Subcutaneous adipose tissue (tissue), 4 donors: ENCODE results near the gene GINS1. TPM values are rescaled to one million over a fixed set of nuclear protein-coding genes. Genes with fewer than 3 reads are reported as not detected.

Experiments used
- total RNA-seq, 4 donors: library from RNA; depleted of rRNA; stranded (reverse); fragments of >200 nt; gene quantifications; one replicate each; pipeline ENCODE4 v1.1.0, GENCODE V29; 2016
- TF ChIP-seq, protein P1 (sequence below): fragments of 450-650 bp; IDR thresholded peaks from one replicate; pipeline ENCODE4 v1.5.1; 2016; ENCODE audit warnings: low read depth, mild to moderate bottlenecking, control low read depth, antibody characterized with exemption, moderate library complexity

GINS1 gene
- total RNA-seq, 4 donors from 2014 or later = 0.16 to 2.2 (median 0.83) TPM

DNA sequence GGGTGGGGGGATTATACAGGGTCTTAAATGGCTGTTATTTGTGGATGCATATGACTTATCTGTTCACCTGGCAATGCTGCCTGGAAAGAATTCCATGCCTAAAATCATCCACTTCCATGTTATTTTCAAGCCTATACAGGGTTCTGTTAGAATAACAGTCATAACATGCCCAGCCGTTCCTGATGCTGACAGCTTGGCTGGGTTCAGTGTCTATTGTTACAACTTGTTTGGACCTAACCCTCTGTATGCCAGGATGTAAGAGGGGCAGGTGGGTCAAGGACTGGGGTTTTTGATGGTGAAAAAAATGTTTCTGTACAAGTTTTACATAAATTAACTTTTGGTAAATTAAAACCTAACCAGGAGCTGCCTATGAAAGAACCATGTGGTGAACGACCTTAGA, 79.8 kb downstream of the GINS1 start:
- TF ChIP-seq, protein P1, sequence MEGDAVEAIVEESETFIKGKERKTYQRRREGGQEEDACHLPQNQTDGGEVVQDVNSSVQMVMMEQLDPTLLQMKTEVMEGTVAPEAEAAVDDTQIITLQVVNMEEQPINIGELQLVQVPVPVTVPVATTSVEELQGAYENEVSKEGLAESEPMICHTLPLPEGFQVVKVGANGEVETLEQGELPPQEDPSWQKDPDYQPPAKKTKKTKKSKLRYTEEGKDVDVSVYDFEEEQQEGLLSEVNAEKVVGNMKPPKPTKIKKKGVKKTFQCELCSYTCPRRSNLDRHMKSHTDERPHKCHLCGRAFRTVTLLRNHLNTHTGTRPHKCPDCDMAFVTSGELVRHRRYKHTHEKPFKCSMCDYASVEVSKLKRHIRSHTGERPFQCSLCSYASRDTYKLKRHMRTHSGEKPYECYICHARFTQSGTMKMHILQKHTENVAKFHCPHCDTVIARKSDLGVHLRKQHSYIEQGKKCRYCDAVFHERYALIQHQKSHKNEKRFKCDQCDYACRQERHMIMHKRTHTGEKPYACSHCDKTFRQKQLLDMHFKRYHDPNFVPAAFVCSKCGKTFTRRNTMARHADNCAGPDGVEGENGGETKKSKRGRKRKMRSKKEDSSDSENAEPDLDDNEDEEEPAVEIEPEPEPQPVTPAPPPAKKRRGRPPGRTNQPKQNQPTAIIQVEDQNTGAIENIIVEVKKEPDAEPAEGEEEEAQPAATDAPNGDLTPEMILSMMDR = no peak

DNA sequence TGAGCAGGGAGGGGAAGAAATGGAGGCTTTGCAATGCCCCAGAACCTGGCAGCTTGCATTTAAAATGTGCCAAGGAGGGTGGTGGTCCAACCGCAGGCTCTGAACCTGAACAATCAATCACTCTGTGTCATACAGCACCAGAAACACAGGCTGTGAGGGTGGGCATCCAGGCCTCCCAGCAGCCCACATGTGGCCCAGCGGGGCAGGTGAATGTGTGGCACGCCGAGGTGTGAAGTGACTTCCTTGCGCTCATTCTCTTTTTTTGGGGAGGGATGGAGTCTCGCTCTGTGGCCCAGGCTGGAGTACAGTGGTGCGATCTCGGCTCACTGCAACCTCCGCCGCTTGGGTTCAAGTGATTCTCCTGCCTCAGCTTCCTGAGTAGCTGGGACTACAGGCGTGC, 80.5 kb downstream of the GINS1 start:
- TF ChIP-seq, protein P1 = no peak

DNA sequence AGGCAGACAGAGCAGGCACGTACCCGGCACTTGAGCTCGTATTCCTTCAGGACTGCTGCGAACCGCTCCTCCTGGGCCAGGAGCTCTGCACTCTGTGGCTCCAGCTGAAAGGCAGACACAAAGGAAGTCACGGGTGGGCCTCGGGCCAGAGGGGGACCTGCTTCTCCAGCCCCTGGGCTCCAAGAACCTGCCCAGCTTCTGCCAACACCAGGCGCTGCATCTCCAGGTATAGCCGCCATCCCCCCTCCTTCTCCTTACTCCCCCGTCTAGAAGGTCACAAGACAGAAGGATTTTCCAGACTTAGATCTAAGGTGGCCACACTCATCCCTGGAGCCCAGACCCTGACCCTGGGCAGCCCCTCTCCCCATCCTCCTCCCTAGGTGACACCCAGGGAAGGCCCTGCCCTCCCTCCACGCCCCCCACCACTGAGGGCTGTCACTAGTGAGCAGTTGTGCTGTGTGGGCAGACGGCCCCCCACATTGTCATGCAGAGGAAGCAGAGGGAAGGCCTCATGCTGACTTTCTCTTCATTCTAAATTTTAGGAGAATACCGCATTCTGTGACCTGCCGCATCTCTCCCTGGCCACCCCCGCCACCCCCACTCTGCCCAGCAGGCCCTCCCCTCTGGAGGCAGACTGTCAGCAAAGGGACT, 81.9 kb downstream of the GINS1 start:
- TF ChIP-seq, protein P1 = no peak

DNA sequence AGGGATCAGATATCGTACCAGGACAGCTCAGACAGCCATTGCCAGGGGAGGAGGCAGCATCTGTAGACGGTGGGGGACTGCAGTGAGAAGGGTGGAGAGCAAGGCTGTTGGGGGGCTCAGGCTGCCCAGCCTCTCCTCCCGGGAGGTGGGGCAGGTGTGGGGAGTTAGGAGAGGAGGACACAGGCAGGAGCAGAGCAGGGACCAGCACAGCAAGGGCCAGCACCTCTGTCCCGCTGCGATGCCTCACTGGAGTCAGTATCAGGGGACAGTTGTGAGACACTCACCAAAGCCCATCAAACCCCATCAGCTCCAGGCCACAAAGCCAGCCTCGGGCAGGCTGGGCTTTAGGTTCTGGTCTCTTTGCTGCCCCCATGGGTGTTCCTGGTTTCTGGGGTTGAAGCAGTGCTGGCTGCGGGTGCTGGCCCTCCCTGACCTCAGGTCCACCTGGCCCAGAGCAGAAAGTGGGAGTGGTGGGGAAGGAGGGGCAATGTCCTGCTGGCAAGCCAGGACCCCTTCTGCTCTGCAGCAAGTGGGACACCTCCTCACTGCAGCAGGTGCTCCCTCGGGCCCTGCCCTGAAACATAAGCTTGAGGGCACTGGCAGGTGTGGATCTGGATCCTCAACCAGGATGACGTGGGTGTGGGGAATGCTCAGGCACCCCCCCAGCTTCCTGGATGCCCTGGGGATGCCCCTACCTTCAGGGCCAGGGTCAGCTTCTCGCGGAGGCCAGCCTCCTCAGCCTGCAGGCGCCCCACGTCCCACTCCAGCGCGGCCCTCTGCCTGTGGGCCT, 83.4 kb downstream of the GINS1 start:
- TF ChIP-seq, protein P1 = no peak

DNA sequence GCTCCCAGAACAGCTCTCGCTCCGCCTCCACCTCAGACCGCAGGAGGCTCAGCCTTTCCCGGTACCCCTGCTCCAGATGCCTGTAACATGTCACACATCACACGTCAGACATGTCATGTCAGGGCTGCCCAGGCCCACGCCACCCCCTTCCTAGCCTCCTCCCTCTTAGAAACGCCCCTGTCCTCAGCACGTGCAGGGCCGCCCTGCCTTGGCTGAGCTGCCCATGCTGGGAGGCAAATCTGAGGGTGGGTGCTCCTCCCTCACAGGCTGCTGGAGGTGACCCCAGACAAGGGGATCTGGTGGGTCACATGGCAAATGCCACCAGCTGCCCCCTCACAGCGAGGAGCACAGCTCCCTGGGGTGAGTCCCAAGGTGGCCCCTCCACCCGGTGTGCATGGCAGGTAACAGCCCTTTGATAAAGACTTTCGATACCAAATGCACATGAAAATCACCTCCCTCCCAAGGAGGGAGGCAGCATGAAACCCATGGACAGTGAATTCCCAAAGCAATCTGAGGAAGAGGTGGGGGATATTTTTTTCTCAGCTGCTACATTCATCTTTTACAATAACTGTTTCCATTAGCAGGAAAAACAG, 84.1 kb downstream of the GINS1 start:
- TF ChIP-seq, protein P1 = no peak

DNA sequence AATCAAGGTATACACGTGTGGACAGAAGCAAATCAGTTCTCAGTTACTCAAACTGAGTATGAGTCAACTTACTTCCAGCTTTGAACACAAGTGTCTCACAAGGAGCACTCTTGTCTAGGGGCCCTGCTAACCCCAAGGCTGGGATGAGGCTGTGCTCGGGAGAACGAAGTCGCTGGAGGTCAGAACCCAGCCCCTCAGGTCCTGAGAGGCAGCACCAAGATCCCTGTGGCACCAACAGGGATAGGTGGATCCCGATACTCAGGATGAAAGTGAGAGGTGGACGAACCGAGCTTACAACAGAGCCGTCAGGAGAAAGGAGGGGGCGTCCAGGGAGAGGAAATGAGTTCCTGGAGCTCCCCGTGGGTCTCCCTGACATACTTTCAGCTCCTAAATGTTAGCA, 85.7 kb downstream of the GINS1 start:
- TF ChIP-seq, protein P1 = no peak
